HG02642 (cell line): ENCODE results near the gene AKT1S1.
A peak's percentile ranks its signal among the peaks of the same experiment; 100 is the strongest.

Source experiments
- ATAC-seq: cut with Tn5 transposase; IDR thresholded peaks from one replicate; pipeline ENCODE4 v1.9.1; 2021; ENCODE audit warnings: mild to moderate bottlenecking; ENCODE audit not compliant: unreplicated experiment, poor library complexity

Gene AKT1S1

GRCh38 chr19:49857061-49857837, 19.9 kb downstream of the AKT1S1 start:
- ATAC-seq = no peak

- no peak for ATAC-seq
Observed at GRCh38 chr19:49856574-49857021, 20.6 kb downstream of the AKT1S1 start.

GRCh38 chr19:49855676-49856573, 21.2 kb downstream of the AKT1S1 start:
- ATAC-seq = no peak

- no peak for ATAC-seq
Observed at GRCh38 chr19:49855277-49855675, 21.9 kb downstream of the AKT1S1 start.

GRCh38 chr19:49854378-49855263, 22.5 kb downstream of the AKT1S1 start:
- no peak for ATAC-seq

GRCh38 chr19:49853852-49854377, 23.2 kb downstream of the AKT1S1 start:
- no peak for ATAC-seq

GRCh38 chr19:49852631-49853126, 24.5 kb downstream of the AKT1S1 start:
- no peak for ATAC-seq

GRCh38 chr19:49851456-49852259, 25.5 kb downstream of the AKT1S1 start:
- no peak for ATAC-seq

- peak; percentile 78 for ATAC-seq
Observed at GRCh38 chr19:49850487-49851342, 26.4 kb downstream of the AKT1S1 start, which contains the start of gene PTOV1. Gene PTOV1 (plus strand): TSS chr19:49851159.

- ATAC-seq = no peak
Observed at GRCh38 chr19:49850221-49850486, 27.0 kb downstream of the AKT1S1 start.

GRCh38 chr19:49849433-49850220, 27.5 kb downstream of the AKT1S1 start:
- ATAC-seq = no peak

GRCh38 chr19:49848938-49849337, 28.2 kb downstream of the AKT1S1 start:
- ATAC-seq = no peak

- ATAC-seq = no peak
Observed at GRCh38 chr19:49847731-49848696, 29.1 kb downstream of the AKT1S1 start.

GRCh38 chr19:49846408-49846807, 30.7 kb downstream of the AKT1S1 start:
- ATAC-seq = no peak

- no peak for ATAC-seq
Observed at GRCh38 chr19:49845414-49845813, 31.7 kb downstream of the AKT1S1 start.
